GM12878 (cell line): ENCODE results near the gene SEC31A. TPM values are rescaled to one million over a fixed set of nuclear protein-coding genes. Genes with fewer than 3 reads are reported as not detected.

ENCODE experiments used
- ATAC-seq: fragments of 200-7000 bp; cut with Tn5 transposase; 3 replicates; pipeline ENCODE4 v1.9.1; 2020; ENCODE audit warnings: mild to moderate bottlenecking, moderate library complexity
- BruUV-seq: library from RNA; stranded (reverse); fragments of 400-500 nt; replicated peaks from 2 replicates; lab custom pipeline; 2021; lab: Mats Ljungman, UMichigan
- CTCF ChIA-PET: fragments of 300-600 bp; sonication (Branson Sonifier 250); formaldehyde crosslinking; extraction: SDS; loops from one replicate; lab custom pipeline; 2021; ENCODE audit warnings: inconsistent platforms; lab: Yijun Ruan, JAX
- POLR2A ChIA-PET: fragments of 350-600 bp; formaldehyde crosslinking; extraction: SDS; loops from one replicate; lab custom pipeline; 2021; ENCODE audit warnings: inconsistent platforms; lab: Charles Lee
- RAD21 ChIA-PET: fragments of 300-600 bp; sonication (Branson Sonifier 250); formaldehyde crosslinking; loops from one replicate; lab custom pipeline; 2023; ENCODE audit warnings: antibody characterized with exemption; ENCODE audit not compliant: unreplicated experiment; lab: Charles Lee
- SMC1A ChIA-PET: fragments of 300-600 bp; sonication (Branson Sonifier 250); formaldehyde crosslinking; loops from one replicate; lab custom pipeline; 2023; ENCODE audit not compliant: unreplicated experiment, uncharacterized antibody; lab: Charles Lee
- DNase-seq: peaks from one replicate; pipeline ENCODE4 v3.0.0-alpha.2; 2011; ENCODE audit warnings: low read depth, low spot score
- FAIRE-seq: peaks from 3 replicates; lab custom pipeline; 2011; peaks lifted over from hg19 to GRCh38; lab: Jason Lieb, UNC
- H2AFZ ChIP-seq: 2 replicates; pipeline ENCODE4 v1.6.0; 2011; ENCODE audit warnings: low read depth, low read length, control low read depth; ENCODE audit not compliant: control insufficient read depth
- H3K27ac ChIP-seq: 2 replicates; pipeline ENCODE4 v1.5.1; 2011; ENCODE audit warnings: control low read depth; ENCODE audit not compliant: control insufficient read depth, insufficient read depth
- H3K27me3 ChIP-seq, 2 experiments: replicated peaks in 1 of 2; 2 replicates each; pipeline versions ENCODE4 v1.6.0 to v1.6.1; 2011; ENCODE audit warnings: low read length in 1 of 2; ENCODE audit not compliant: control insufficient read depth in 2 of 2, insufficient read depth in 2 of 2
- H3K36me3 ChIP-seq, 2 experiments: 2 replicates each; pipeline ENCODE4 v1.5.1; 2011; ENCODE audit warnings: low read length in 1 of 2; ENCODE audit not compliant: control insufficient read depth in 2 of 2, insufficient read depth in 2 of 2
- H3K4me1 ChIP-seq: 2 replicates; pipeline ENCODE4 v1.6.1; 2011; ENCODE audit warnings: mild to moderate bottlenecking, low read length, moderate library complexity, mixed read lengths; ENCODE audit not compliant: control insufficient read depth, insufficient read depth
- H3K4me2 ChIP-seq: 2 replicates; pipeline ENCODE4 v1.6.0; 2011; ENCODE audit warnings: control low read depth; ENCODE audit not compliant: control insufficient read depth, insufficient read depth
- H3K4me3 ChIP-seq: fragments of 200-600 bp; sonication (generic); 2 replicates; pipeline ENCODE4 v1.5.1; 2016
- H3K79me2 ChIP-seq: 2 replicates; pipeline ENCODE4 v1.6.0; 2011; ENCODE audit warnings: low read length; ENCODE audit not compliant: control insufficient read depth, insufficient read depth
- H3K9ac ChIP-seq: 2 replicates; pipeline ENCODE4 v1.8.0; 2011; ENCODE audit warnings: low read length, control low read depth, mixed read lengths; ENCODE audit not compliant: control insufficient read depth, insufficient read depth
- H3K9me3 ChIP-seq: replicated peaks from 3 replicates; pipeline ENCODE4 v1.5.1; 2011; ENCODE audit warnings: mild to moderate bottlenecking, low read length; ENCODE audit not compliant: control insufficient read depth, insufficient read depth
- H4K20me1 ChIP-seq: 2 replicates; pipeline ENCODE4 v1.6.0; 2011; ENCODE audit not compliant: control insufficient read depth, insufficient read depth
- ATF3 ChIP-seq: IDR thresholded peaks from 2 replicates; pipeline ENCODE4 v1.6.1; 2011; ENCODE audit warnings: low read depth, mild to moderate bottlenecking, low read length, moderate library complexity, borderline replicate concordance; ENCODE audit errors: extremely low read depth
- EGR1 ChIP-seq, 2 experiments: IDR thresholded peaks; 1 replicate in 1 of 2; 2 replicates in 1 of 2; pipeline ENCODE4 v1.6.1; 2011 to 2012; ENCODE audit warnings: low read depth in 2 of 2, low read length in 2 of 2, borderline replicate concordance in 1 of 2, mild to moderate bottlenecking in 1 of 2, moderate library complexity in 1 of 2
- ELK1 ChIP-seq: IDR thresholded peaks from 2 replicates; pipeline ENCODE4 v1.6.1; 2012; ENCODE audit warnings: low read depth, low read length, improper control_type of control experiment
- FOXM1 ChIP-seq: IDR thresholded peaks from 2 replicates; pipeline ENCODE4 v1.6.1; 2012; ENCODE audit warnings: low read depth, mild to moderate bottlenecking, inconsistent platforms, low read length, moderate library complexity
- GABPA ChIP-seq: IDR thresholded peaks from 2 replicates; pipeline ENCODE4 v1.6.1; 2014; ENCODE audit warnings: antibody characterized with exemption, low read depth, mild to moderate bottlenecking, inconsistent platforms
- HDAC6 ChIP-seq: fragments of 200-600 bp; sonication (generic); IDR thresholded peaks from one replicate; pipeline ENCODE4 v1.8.0; 2017; ENCODE audit warnings: antibody characterized with exemption; ENCODE audit not compliant: unreplicated experiment
- KAT2A ChIP-seq: conservative IDR thresholded peaks from 2 replicates; pipeline ENCODE4 v1.6.1; 2011; ENCODE audit warnings: low read depth, low read length; ENCODE audit not compliant: control insufficient read depth
- NFYA ChIP-seq: IDR thresholded peaks from 2 replicates; pipeline ENCODE4 v1.6.1; 2011; ENCODE audit warnings: low read depth, mild to moderate bottlenecking, low read length, improper control_type of control experiment, borderline replicate concordance
- NFYB ChIP-seq: IDR thresholded peaks from 2 replicates; pipeline ENCODE4 v1.6.1; 2011; ENCODE audit warnings: low read depth, mild to moderate bottlenecking, low read length, improper control_type of control experiment, moderate library complexity; ENCODE audit not compliant: insufficient read depth
- POLR2A ChIP-seq: IDR thresholded peaks from 2 replicates; pipeline ENCODE4 v1.6.1; 2011; ENCODE audit warnings: low read depth, mild to moderate bottlenecking, low read length
- RAD21 ChIP-seq: IDR thresholded peaks from 2 replicates; pipeline ENCODE4 v1.6.1; 2011; ENCODE audit warnings: mild to moderate bottlenecking, low read depth, low read length, moderate library complexity; ENCODE audit not compliant: insufficient read depth
- RAD51 ChIP-seq: fragments of 450-650 bp; IDR thresholded peaks from 2 replicates; pipeline ENCODE4 v1.6.1; 2016; ENCODE audit warnings: moderate library complexity, mild to moderate bottlenecking, inconsistent platforms
- RCOR1 ChIP-seq: conservative IDR thresholded peaks from 2 replicates; pipeline ENCODE4 v1.6.1; 2012; ENCODE audit warnings: low read depth, low read length, improper control_type of control experiment
- SKIL ChIP-seq: fragments of 450-650 bp; IDR thresholded peaks from 2 replicates; pipeline ENCODE4 v1.6.1; 2017; ENCODE audit warnings: mild to moderate bottlenecking, low read depth, inconsistent platforms; ENCODE audit not compliant: poor library complexity, severe bottlenecking
- SMC3 ChIP-seq: IDR thresholded peaks from 2 replicates; pipeline ENCODE4 v1.6.1; 2011; ENCODE audit warnings: low read length, improper control_type of control experiment, borderline replicate concordance
- SPI1 ChIP-seq: IDR thresholded peaks from 2 replicates; pipeline ENCODE4 v1.6.1; 2011; ENCODE audit warnings: low read depth, mild to moderate bottlenecking, low read length, moderate library complexity, borderline replicate concordance; ENCODE audit not compliant: insufficient read depth
- STAT3 ChIP-seq: IDR thresholded peaks from 2 replicates; pipeline ENCODE4 v1.6.1; 2011; ENCODE audit warnings: low read depth, low read length, improper control_type of control experiment
- TBL1XR1 ChIP-seq: IDR thresholded peaks from 2 replicates; pipeline ENCODE4 v1.6.1; 2012; ENCODE audit warnings: low read depth, low read length, improper control_type of control experiment
- USF1 ChIP-seq: IDR thresholded peaks from 2 replicates; pipeline ENCODE4 v1.6.1; 2011; ENCODE audit warnings: borderline replicate concordance, low read depth, mild to moderate bottlenecking, moderate library complexity, mixed read lengths, low read length; ENCODE audit not compliant: insufficient read depth; ENCODE audit errors: extremely low read length
- WGBS: methylation state at CpG from one replicate; pipeline ENCODE4 v1.1.6; 2016; ENCODE audit warnings: low lambda C conversion rate; ENCODE audit not compliant: insufficient replicate concordance, insufficient coverage; ENCODE audit errors: missing lambda C conversion rate; 5-methylcytosine and 5-hydroxymethylcytosine counted together
- in situ Hi-C: fragments of 300-500 bp; cut with MboI; formaldehyde crosslinking; loops from 9 replicates; pipeline ENCODE4 v1.14.3; 2018; ENCODE audit warnings: mixed read lengths
- intact Hi-C: fragments of 100-400 bp; cut with micrococcal nuclease; formaldehyde crosslinking; loops from one replicate; pipeline ENCODE4 v1.14.2; 2022; ENCODE audit not compliant: unreplicated experiment
- polyA plus RNA-seq, 11 experiments: library from polyadenylated mRNA; depleted of rRNA in 4 of 11; unstranded in 6 of 11; stranded (reverse) in 5 of 11; fragments of >200 nt; fragmentation: Nextera tagmentation in 4 of 11; fragmentation: Illumina TruSeq in 1 of 11; extraction: Ambion mirVana in 4 of 11; extraction: Trizol in 1 of 11; gene quantifications; 1 replicate in 1 of 11; 2 replicates in 10 of 11; pipeline versions ENCODE4 v1.2.1 to v1.2.3, GENCODE V29; 2011 to 2016; ENCODE audit warnings: inconsistent platforms in 2 of 11, missing spikeins in 2 of 11, low read depth in 1 of 11
- total RNA-seq, 4 experiments: library from RNA; depleted of rRNA in 3 of 4; stranded (reverse); fragments of >200 nt in 3 of 4; fragmentation: Illumina TruSeq in 1 of 4; extraction: Trizol in 1 of 4; gene quantifications; 2 replicates each; pipeline versions ENCODE4 v1.2.1 to v1.2.3, GENCODE V29; 2013 to 2021

SEC31A gene
- total and polyA plus RNA-seq, 10 of the 15 experiments (the other 5 are each of a cell fraction or from before 2014, with no cell fraction given): 74.6 to 171 (median 129) TPM

- Histone ChIP-seq H3K4me2 (no peak overlapping the region), H3K9ac (no peak overlapping the region), H3K27me3 (no peaks in the 10 kb centered on the region), H3K4me1 (no peaks in the 10 kb centered on the region), H3K79me2 (no peaks in the 10 kb centered on the region), H3K27ac (no peak overlapping the region), H3K36me3 (no peaks in the 10 kb centered on the region), H2AFZ (no peak overlapping the region), H3K4me3 (no peak overlapping the region), H3K9me3 (no peaks in the 10 kb centered on the region), H4K20me1 (no peaks in the 10 kb centered on the region)
- intact Hi-C loops (no loop called here), in situ Hi-C loops (no loop called here)
- TF ChIP-seq FOXM1 (no peak), RAD21 (no peak), TBL1XR1 (no peak), SMC3 (no peak), GABPA (no peak), ATF3 (no peak), HDAC6 (no peak), NFYB (no peak), EGR1 (IDR thresholded peaks at IDR 0.05; ENCODE audit: borderline replicate concordance in 1 of 2, low read depth in 2 of 2, low read length in 2 of 2) (no peak), STAT3 (no peak), POLR2A (no peak), NFYA (no peak), ELK1 (no peak), USF1 (no peak), RCOR1 (no peak), RAD51 (no peak), SKIL (no peak), KAT2A (no peak), SPI1 (no peak)
- RAD21 ChIA-PET: no interaction called here
- FAIRE-seq: no peak
- CTCF ChIA-PET: no interaction called here
- no TSS peak for BruUV-seq
- SMC1A ChIA-PET: no interaction called here
- ATAC-seq: no peak
- no peak for DNase-seq
- 48% methylated on average over 4 of the region's 4 CpGs for WGBS
- POLR2A ChIA-PET: no interaction called here
Observed at GRCh38 chr4:82787342-82787741, 103.6 kb downstream of the SEC31A start.
